H1 (cell line): ENCODE measurements around the gene ARHGAP25.

ENCODE experiments used
- CHD1 ChIP-seq: IDR thresholded peaks from 2 replicates; pipeline ENCODE4 v1.6.1; 2012; ENCODE audit warnings: low read depth, low read length, improper control_type of control experiment
- CHD2 ChIP-seq: IDR thresholded peaks from 2 replicates; pipeline ENCODE4 v1.6.1; 2012; ENCODE audit warnings: low read length, improper control_type of control experiment
- CTCF ChIP-seq, 3 experiments: IDR thresholded peaks; 1 replicate in 2 of 3; 2 replicates in 1 of 3; pipeline versions ENCODE4 v1.5.1 to v1.6.1; 2011; ENCODE audit warnings: low read length in 3 of 3, mild to moderate bottlenecking in 3 of 3, inconsistent platforms in 2 of 3, low read depth in 1 of 3, moderate library complexity in 1 of 3; ENCODE audit not compliant: insufficient read depth in 1 of 3; ENCODE audit errors: control extremely low read depth in 1 of 3
- EP300 ChIP-seq, 2 experiments: IDR thresholded peaks; 1 replicate in 1 of 2; 2 replicates in 1 of 2; pipeline ENCODE4 v1.6.1; 2011 to 2012; ENCODE audit warnings: low read depth in 2 of 2, low read length in 2 of 2, mild to moderate bottlenecking in 2 of 2, borderline replicate concordance in 1 of 2, inconsistent platforms in 1 of 2, moderate library complexity in 1 of 2
- EZH2 ChIP-seq: fragments of 200-600 bp; sonication (generic); IDR thresholded peaks from 2 replicates; pipeline ENCODE4 v1.7.1; 2012; ENCODE audit warnings: low read depth, mild to moderate bottlenecking, moderate library complexity, low read length, inconsistent platforms; ENCODE audit not compliant: severe bottlenecking
- JUN ChIP-seq: IDR thresholded peaks from 2 replicates; pipeline ENCODE4 v1.6.1; 2011; ENCODE audit warnings: low read depth, mild to moderate bottlenecking, improper control_type of control experiment, low read length
- PHF8 ChIP-seq: fragments of 200-600 bp; sonication (generic); conservative IDR thresholded peaks from 2 replicates; pipeline ENCODE4 v1.7.1; 2012; ENCODE audit warnings: low read depth, mild to moderate bottlenecking, inconsistent platforms, low read length, moderate library complexity
- POLR2A ChIP-seq, 2 experiments: IDR thresholded peaks; 1 replicate in 1 of 2; 2 replicates in 1 of 2; pipeline ENCODE4 v1.6.1; 2011; ENCODE audit warnings: low read depth in 2 of 2, low read length in 2 of 2, mild to moderate bottlenecking in 2 of 2; ENCODE audit errors: control extremely low read depth in 1 of 2
- POLR2AphosphoS5 ChIP-seq: IDR thresholded peaks from 2 replicates; pipeline ENCODE4 v1.6.1; 2011; ENCODE audit warnings: low read depth, low read length
- SP1 ChIP-seq: IDR thresholded peaks from 2 replicates; pipeline ENCODE4 v1.6.1; 2011; ENCODE audit warnings: low read depth, low read length

DNA sequence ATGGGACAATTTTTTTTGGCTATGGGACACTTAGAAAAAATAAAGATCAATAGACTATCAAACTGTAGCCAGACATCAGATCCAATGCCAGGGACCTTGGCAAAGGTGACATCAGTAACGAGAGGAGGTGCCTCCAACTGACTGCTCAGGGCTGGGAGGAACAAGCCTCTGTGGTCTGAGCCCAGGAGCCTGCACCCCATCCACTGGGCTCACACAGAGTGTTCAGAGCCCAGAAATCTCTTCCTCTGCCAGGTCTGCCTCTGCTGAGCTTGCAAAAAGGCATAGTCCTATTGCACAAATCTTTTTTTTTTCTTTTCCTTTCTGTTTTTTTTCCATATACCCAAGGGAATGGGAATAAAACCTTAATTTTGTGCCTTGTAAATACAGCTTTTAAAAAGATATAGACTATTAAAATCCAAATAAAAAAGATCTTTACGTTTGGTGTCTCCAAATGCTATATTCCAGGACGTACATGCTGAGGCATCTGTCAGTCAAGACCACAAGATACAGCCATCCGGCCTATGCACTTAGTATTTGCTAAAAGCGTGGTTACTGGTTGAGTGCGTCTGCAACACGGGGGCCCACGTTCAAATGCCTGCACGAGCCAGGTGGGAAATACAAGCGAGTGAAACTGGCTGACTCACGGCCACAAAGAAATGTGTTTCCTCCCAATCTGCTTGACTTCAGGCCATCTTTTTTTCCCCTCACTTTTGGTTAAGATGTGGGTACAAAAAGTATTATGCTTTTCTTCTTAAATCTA is 7.8 kb upstream of the ARHGAP25 start:
- TF ChIP-seq PHF8 (no peak), POLR2A (IDR thresholded peaks at IDR 0.05; ENCODE audit: control extremely low read depth in 1 of 2, low read depth in 2 of 2, low read length in 2 of 2) (no peak), CTCF (IDR thresholded peaks at IDR 0.05; ENCODE audit: control extremely low read depth in 1 of 3, insufficient read depth in 1 of 3, low read depth in 1 of 3, low read length in 3 of 3) (no peak), POLR2AphosphoS5 (no peak), EZH2 (no peak), EP300 (IDR thresholded peaks at IDR 0.05; ENCODE audit: borderline replicate concordance in 1 of 2, low read depth in 2 of 2, low read length in 2 of 2) (no peak), CHD1 (no peak), CHD2 (no peak), SP1 (no peak), JUN (no peak)
